Panc1 (cell line): Measurements from ENCODE around the gene CDH13.

ENCODE experiments used
- CTCF ChIP-seq: fragments of 450-650 bp; IDR thresholded peaks from 2 replicates; pipeline ENCODE4 v1.5.1; 2017; ENCODE audit warnings: mild to moderate bottlenecking
- POLR2AphosphoS5 ChIP-seq: IDR thresholded peaks from 2 replicates; pipeline ENCODE4 v1.6.1; 2012; ENCODE audit warnings: mild to moderate bottlenecking, low read depth, low read length, moderate library complexity

GRCh38 chr16:82874271-82874670 lies 247.5 kb downstream of the CDH13 start:
- no peak for TF ChIP-seq CTCF
- TF ChIP-seq POLR2AphosphoS5: no peak
